ENCODE results near the gene CCDC149. TPM values are rescaled to one million over a fixed set of nuclear protein-coding genes. Genes with fewer than 3 reads are reported as not detected.

CCDC149 gene
- total and polyA plus RNA-seq, 2 experiments from 2014 or later, result 12.3 to 13.3 TPM

- DNase-seq (ENCODE audit: low spot score), result no peak
- no peaks in the 10 kb centered on the region for H3K79me2 ChIP-seq
These were observed 103.9 kb downstream of the CCDC149 start for GRCh38 chr4:24808955-24809354.

GRCh38 chr4:24808261-24808660, 104.6 kb downstream of the CCDC149 start:
- DNase-seq (ENCODE audit: low spot score), result no peak
- Histone ChIP-seq H3K9me3 (ENCODE audit: low read depth) (no peaks in the 10 kb centered on the region), H3K79me2 (no peaks in the 10 kb centered on the region), H3K36me3 (replicated peaks; ENCODE audit: insufficient read depth, low read depth) (no peaks in the 10 kb centered on the region), H3K4me3 (no peak overlapping the region), H3K27ac (no peak overlapping the region), H3K27me3 (no peaks in the 10 kb centered on the region), H2AFZ (no peak overlapping the region), H3K9me2 (replicated peaks; ENCODE audit: insufficient read depth) (no peaks in the 10 kb centered on the region), H3K4me1 (ENCODE audit: insufficient read depth) (no peaks in the 10 kb centered on the region), H3K4me2 (no peak overlapping the region), H4K20me1 (ENCODE audit: insufficient read depth, poor library complexity, severe bottlenecking) (no peaks in the 10 kb centered on the region)
- TF ChIP-seq CTCF (IDR thresholded peaks at IDR 0.05; ENCODE audit: poor library complexity) (no peak), EZH2phosphoT487 (IDR thresholded peaks at IDR 0.05; ENCODE audit: low read depth, severe bottlenecking, unreplicated experiment) (no peak), EZH2 (IDR thresholded peaks at IDR 0.05; ENCODE audit: borderline replicate concordance) (no peak)
- WGBS (ENCODE audit: low lambda C conversion rate, missing lambda C conversion rate), result 95% methylated on average over 14 of the region's 14 CpGs

More at GRCh38 chr4:24808955-24809354, 103.9 kb downstream of the CCDC149 start:
- H4K20me1 ChIP-seq (ENCODE audit: insufficient read depth, poor library complexity, severe bottlenecking), result no peaks in the 10 kb centered on the region
- no peaks in the 10 kb centered on the region for H3K4me1 ChIP-seq (ENCODE audit: insufficient read depth)
- no peak overlapping the region for H3K27ac ChIP-seq
- H3K4me2 ChIP-seq, result no peak overlapping the region
- no peaks in the 10 kb centered on the region for H3K27me3 ChIP-seq
- H3K9me3 ChIP-seq (ENCODE audit: low read depth), result no peaks in the 10 kb centered on the region
- H3K36me3 ChIP-seq (replicated peaks; ENCODE audit: insufficient read depth, low read depth), result no peaks in the 10 kb centered on the region
- no peaks in the 10 kb centered on the region for H3K9me2 ChIP-seq (replicated peaks; ENCODE audit: insufficient read depth)
- H2AFZ ChIP-seq, result no peak overlapping the region
- H3K4me3 ChIP-seq, result no peak overlapping the region
- WGBS (ENCODE audit: low lambda C conversion rate, missing lambda C conversion rate), result 92% methylated on average over 6 of the region's 6 CpGs
- TF ChIP-seq CTCF (IDR thresholded peaks at IDR 0.05; ENCODE audit: poor library complexity), result no peak
- TF ChIP-seq EZH2 (IDR thresholded peaks at IDR 0.05; ENCODE audit: borderline replicate concordance), result no peak
- no peak for TF ChIP-seq EZH2phosphoT487 (IDR thresholded peaks at IDR 0.05; ENCODE audit: low read depth, severe bottlenecking, unreplicated experiment)

GRCh38 chr4:24807611-24808010, 105.2 kb downstream of the CCDC149 start:
- no peak overlapping the region for H3K27ac ChIP-seq
- H3K9me2 ChIP-seq (replicated peaks; ENCODE audit: insufficient read depth), result no peaks in the 10 kb centered on the region
- 61% methylated on average over 5 of the region's 5 CpGs for WGBS (ENCODE audit: low lambda C conversion rate, missing lambda C conversion rate)
- no peak overlapping the region for H3K4me2 ChIP-seq
- peaks cover 4% of the 10 kb centered on the region for H3K27me3 ChIP-seq
- no peaks in the 10 kb centered on the region for H3K36me3 ChIP-seq (replicated peaks; ENCODE audit: insufficient read depth, low read depth)
- no peaks in the 10 kb centered on the region for H3K9me3 ChIP-seq (ENCODE audit: low read depth)
- H3K4me1 ChIP-seq (ENCODE audit: insufficient read depth), result no peaks in the 10 kb centered on the region
- no peak overlapping the region for H2AFZ ChIP-seq
- no peak for TF ChIP-seq EZH2 (IDR thresholded peaks at IDR 0.05; ENCODE audit: borderline replicate concordance)
- no peak for TF ChIP-seq CTCF (IDR thresholded peaks at IDR 0.05; ENCODE audit: poor library complexity)
- TF ChIP-seq EZH2phosphoT487 (IDR thresholded peaks at IDR 0.05; ENCODE audit: low read depth, severe bottlenecking, unreplicated experiment), result no peak
- no peak overlapping the region for H3K4me3 ChIP-seq
- no peak for DNase-seq (ENCODE audit: low spot score)
- H3K79me2 ChIP-seq, result no peaks in the 10 kb centered on the region
- no peaks in the 10 kb centered on the region for H4K20me1 ChIP-seq (ENCODE audit: insufficient read depth, poor library complexity, severe bottlenecking)
